NCI-H446 (cell line): Measurements from ENCODE around the gene RAMACL.
A peak's percentile ranks its signal among the peaks of the same experiment; 100 is the strongest.
"Not testable (repeated sequence)": the region's sequence is repeated elsewhere in the genome, so short reads cannot be mapped to it uniquely, and the experiment has no call there.

Source experiments
- DNase-seq, 2 experiments: peaks; one replicate each; lab custom pipeline; 2025; lab: John Stamatoyannopoulos, UW

The RAMACL gene

GRCh38 chr6:166586424-166587156, at the start of gene RAMACL:
Gene RAMACL (minus strand): TSS chr6:166586678. CDS start chr6:166586477, 201 bp downstream.
- no peak for DNase-seq

GRCh38 chr6:166635013-166635970, 48.8 kb upstream of the RAMACL start:
- DNase-seq: no peak

DNA sequence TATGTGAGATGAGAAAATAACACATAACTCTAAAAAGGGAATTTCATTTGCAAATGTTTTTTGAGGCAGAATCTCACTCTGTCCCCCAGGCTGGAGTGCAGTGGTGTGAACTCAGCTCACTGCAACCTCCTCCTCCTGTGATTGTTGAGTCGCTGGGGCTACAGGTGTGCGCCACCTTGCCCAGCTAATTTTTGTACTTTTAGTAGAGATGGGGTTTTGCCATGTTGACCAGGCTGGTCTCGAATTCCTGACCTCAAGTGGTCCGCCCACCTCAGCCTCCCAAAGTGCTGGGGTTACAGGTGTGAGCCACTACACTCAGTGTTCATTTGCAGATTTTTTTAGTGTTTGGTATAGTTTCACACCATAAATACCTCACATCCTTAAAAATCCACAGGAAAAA, 48.1 kb upstream of the RAMACL start:
- DNase-seq: not testable (repeated sequence)

GRCh38 chr6:166633732-166634535, 47.5 kb upstream of the RAMACL start:
- no peak for DNase-seq

- no peak for DNase-seq
Measured at GRCh38 chr6:166632731-166633130, 46.3 kb upstream of the RAMACL start.

GRCh38 chr6:166630462-166630861, 44.0 kb upstream of the RAMACL start:
- no peak for DNase-seq

DNA sequence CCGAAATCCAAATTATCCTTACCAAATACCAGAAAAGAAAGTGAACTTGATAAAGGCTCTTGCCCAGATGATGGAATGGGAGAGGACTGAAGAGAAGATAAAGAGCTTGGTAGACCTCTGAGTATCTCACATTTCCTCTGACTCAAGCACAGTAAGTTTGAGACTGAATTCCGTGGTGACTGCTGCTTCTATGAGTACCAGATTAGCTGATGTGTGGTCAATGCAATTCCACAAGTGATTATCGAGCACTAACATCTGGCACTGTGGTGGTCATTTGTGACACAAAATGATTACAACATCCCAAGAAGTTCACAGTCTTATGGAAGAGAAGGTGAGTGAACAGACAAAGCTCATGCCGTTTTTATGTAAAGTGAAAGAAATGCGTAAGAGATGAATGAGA, 43.1 kb upstream of the RAMACL start:
- no peak for DNase-seq

DNA sequence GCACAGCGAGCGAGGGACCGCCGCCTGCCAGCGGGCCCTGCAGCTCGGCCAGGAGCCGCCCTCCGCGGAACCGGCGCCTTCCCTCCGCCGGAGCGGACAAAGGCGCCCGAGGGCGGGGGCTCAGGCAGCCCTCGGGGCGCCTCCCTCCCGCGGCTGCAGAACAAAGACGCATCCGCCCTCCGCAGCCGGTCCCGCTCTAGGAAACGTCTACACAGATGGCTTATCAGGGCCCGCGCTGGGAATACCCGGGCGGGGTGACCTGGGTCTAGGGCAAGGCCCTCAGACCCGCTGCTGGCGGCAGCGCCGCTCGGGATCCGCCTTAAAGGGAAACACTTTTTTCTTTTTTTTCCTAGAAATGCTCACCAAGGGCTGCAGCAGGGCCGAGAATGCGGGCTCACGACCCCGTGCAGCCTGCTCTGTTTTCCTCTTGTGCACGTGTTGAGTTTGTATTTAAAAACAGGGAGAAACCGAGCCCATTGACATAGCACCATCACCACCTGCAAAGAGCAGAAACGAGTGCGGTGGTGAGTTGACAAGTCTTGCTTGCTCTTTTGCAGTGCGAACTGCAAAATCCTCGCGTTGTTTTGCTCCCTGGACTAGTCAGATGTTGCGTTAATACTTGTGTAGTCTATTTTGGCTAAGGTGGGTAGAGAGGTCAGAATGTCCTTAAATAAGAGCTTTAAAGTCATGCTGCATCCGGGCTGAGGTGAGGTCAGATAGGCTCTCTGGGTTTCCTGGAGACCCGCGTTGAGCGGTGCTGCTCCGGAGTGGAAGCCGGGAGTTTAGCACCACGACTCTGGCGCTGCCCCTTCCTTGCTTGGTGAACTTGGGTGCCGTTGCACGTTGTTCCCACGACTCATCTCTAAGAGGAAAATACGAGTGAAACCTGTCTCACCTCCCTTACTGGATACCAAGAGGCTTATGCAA, 41.7 kb upstream of the RAMACL start:
- no peak for DNase-seq

GRCh38 chr6:166627033-166627874, 40.8 kb upstream of the RAMACL start, which contains the start of gene RPS6KA2:
Gene RPS6KA2 (minus strand): TSS chr6:166627251. CDS start chr6:166627019, 232 bp downstream.
- peak; percentile 65 to 84 for DNase-seq

DNA sequence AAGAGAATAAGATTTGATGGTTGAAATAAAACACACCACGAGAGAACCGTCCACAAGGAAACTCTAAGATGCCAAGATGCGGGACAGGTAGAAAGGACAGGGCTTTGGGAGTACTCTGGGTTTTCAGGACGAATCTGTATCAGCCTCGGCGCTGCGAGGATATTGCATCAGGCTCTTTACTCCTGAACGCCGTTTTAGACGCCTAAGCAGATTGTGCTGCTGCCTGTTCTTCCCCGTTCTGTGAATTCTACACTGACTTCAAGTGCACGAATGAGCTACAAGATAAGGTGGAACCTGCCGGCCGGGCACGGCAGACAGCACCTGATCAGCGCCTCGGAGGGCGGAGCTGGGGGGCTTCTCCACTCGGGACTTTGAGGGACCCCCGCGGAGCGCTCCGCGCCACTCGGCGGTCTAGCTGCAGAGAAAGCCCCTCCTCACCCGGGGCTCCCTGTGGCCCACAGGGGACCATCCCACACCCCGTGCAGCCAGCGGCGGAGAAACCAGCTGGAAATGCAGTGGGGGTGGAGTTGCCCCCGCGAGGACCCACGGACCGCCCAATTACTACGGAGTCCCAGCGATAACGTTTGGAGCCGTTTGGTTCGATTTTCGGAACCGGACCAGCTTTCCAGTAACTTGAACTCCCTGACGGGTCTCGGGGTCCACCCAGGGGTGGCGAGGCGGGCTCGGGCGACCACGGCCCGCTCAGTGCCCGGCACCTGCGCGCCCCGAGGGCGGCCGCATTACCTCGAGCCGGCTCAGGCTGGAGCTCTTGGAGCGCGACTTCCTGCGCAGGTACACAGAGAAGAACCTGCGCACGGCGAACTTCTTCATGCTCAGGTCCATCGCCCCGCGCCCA, 39.9 kb upstream of the RAMACL start:
- no peak for DNase-seq

- DNase-seq: no peak
Measured at GRCh38 chr6:166625356-166625755, 38.9 kb upstream of the RAMACL start.

- no peak for DNase-seq
Measured at GRCh38 chr6:166624275-166624674, 37.8 kb upstream of the RAMACL start.

DNA sequence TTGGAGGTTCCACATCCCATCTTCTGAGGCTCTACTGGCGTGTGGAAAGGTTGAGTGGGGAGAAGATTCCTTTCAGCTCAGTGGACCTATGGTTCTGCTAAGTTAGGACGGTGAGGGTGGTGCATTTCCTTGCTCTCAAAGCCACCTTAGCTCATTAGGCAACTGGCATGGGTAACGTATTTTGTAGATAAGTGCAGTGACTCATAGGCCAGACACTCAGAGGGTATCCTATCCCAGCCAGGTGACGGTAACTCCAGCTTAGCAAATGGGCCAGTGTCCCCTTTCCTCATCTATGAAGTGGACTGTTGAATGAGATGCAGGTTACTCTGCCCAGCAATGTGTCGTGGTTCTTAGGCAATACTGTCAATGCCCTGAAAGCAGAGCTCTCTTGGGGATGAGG, 36.8 kb upstream of the RAMACL start:
- no peak for DNase-seq

GRCh38 chr6:166621114-166621540, 34.6 kb upstream of the RAMACL start:
- DNase-seq: no peak

GRCh38 chr6:166620478-166621113, 34.1 kb upstream of the RAMACL start:
- DNase-seq: no peak

DNA sequence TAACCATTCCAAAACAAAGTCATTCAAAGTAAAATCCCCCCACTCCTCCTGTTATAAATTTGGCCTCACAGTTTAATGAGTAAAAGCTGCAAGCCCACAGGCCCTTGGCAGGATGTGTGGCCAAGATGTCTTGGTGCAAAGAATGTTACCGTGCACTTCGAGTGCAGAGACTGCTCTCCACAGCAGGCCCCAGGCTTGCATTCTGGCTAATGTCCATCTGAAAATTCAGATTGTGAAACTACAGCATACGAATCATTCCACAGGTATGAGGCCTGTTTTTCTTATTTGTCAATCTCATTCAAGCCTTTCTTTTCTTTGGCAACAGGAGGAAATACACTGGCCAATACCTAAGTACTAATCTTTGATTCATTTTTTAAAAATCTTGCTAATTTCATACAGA, 33.4 kb upstream of the RAMACL start:
- no peak for DNase-seq

- no peak for DNase-seq
Measured at GRCh38 chr6:166618866-166619761, 32.6 kb upstream of the RAMACL start.
